ENCODE data around the gene NEK10. TPM values are rescaled to one million over a fixed set of nuclear protein-coding genes. Genes with fewer than 3 reads are reported as not detected.

Gene NEK10
- total and polyA plus RNA-seq, 2 of the 13 experiments (the other 11 are each of a cell fraction or from before 2014, with no cell fraction given) = 2.8 to 14.2 TPM

GRCh38 chr3:27317096-27317495 is 52.1 kb downstream of the NEK10 start (continued):
- no peak for TF ChIP-seq NR0B2 (CRISPR knock-in tag; IDR thresholded peaks at IDR 0.05)
- no peak for TF ChIP-seq ZNF572 (CRISPR knock-in tag; IDR thresholded peaks at IDR 0.05)
- TF ChIP-seq TEAD3 (CRISPR knock-in tag; optimal IDR thresholded peaks at IDR 0.05; ENCODE audit: borderline replicate concordance) = peak; percentile 96
- TF ChIP-seq ATF2 (CRISPR knock-in tag; IDR thresholded peaks at IDR 0.05) = peak; percentile 66; the same call in 1 of the 2 replicates
- TF ChIP-seq NFE2L1 (CRISPR knock-in tag; IDR thresholded peaks at IDR 0.05; ENCODE audit: borderline replicate concordance) = no peak
- peak; percentile 82 for TF ChIP-seq RFX1 (IDR thresholded peaks at IDR 0.05)
- no peak for TF ChIP-seq SETDB1 (CRISPR knock-in tag; IDR thresholded peaks at IDR 0.05; ENCODE audit: borderline replicate concordance)
- peak; percentile 44; the same call in 1 of the 2 replicates for TF ChIP-seq NR2C2 (CRISPR knock-in tag; IDR thresholded peaks at IDR 0.05; ENCODE audit: borderline replicate concordance)
- no peak for TF ChIP-seq RFXAP (CRISPR knock-in tag; IDR thresholded peaks at IDR 0.05; ENCODE audit: borderline replicate concordance)
- no peak for TF ChIP-seq ZMYM2 (CRISPR knock-in tag; IDR thresholded peaks at IDR 0.05)
- TF ChIP-seq NFRKB (IDR thresholded peaks at IDR 0.05) = no peak
- TF ChIP-seq BATF2 (CRISPR knock-in tag; IDR thresholded peaks at IDR 0.05) = no peak
- TF ChIP-seq NCOA1 (CRISPR knock-in tag; IDR thresholded peaks at IDR 0.05) = 0 out of 2 replicates have a peak, but pooled peaks have one; percentile 41
- TF ChIP-seq MAX (IDR thresholded peaks at IDR 0.05) = 0 out of 2 replicates have a peak, but pooled peaks have one; percentile 39
- no peak for TF ChIP-seq ZFP82 (CRISPR knock-in tag; IDR thresholded peaks at IDR 0.05; ENCODE audit: borderline replicate concordance)
- no peak for TF ChIP-seq TMF1 (CRISPR knock-in tag; IDR thresholded peaks at IDR 0.05; ENCODE audit: low read depth)
- no peak for TF ChIP-seq SYNCRIP (IDR thresholded peaks at IDR 0.05; ENCODE audit: insufficient read depth, low read depth, low read length)
- TF ChIP-seq POLR2AphosphoS5 (IDR thresholded peaks at IDR 0.05; ENCODE audit: low read depth, low read length) = no peak
- no peak for TF ChIP-seq HNF1A (IDR thresholded peaks at IDR 0.05; ENCODE audit: low read depth)
- peak; percentile 53; the same call in 1 of the 2 replicates for TF ChIP-seq HNF1A (CRISPR knock-in tag; IDR thresholded peaks at IDR 0.05; ENCODE audit: borderline replicate concordance)
- TF ChIP-seq ZNF546 (CRISPR knock-in tag; conservative IDR thresholded peaks at IDR 0.05) = no peak
- TF ChIP-seq KDM6A (CRISPR knock-in tag; IDR thresholded peaks at IDR 0.05; ENCODE audit: low read depth) = 0 out of 2 replicates have a peak, but pooled peaks have one; percentile 52
- no peak for TF ChIP-seq ZBTB25 (CRISPR knock-in tag; IDR thresholded peaks at IDR 0.05)

Measured in HepG2 (cell line).